AG04450 (cell line): ENCODE results near the gene PCDHGB7. TPM values are rescaled to one million over a fixed set of nuclear protein-coding genes. Genes with fewer than 3 reads are reported as not detected.
A peak's percentile ranks its signal among the peaks of the same experiment; 100 is the strongest.
"Not testable (repeated sequence)": the region's sequence is repeated elsewhere in the genome, so short reads cannot be mapped to it uniquely, and the experiment has no call there.

Experiments
- CTCF ChIA-PET: fragments of 300-600, 350-600 bp; formaldehyde crosslinking; extraction: SDS; loops from one replicate; lab custom pipeline; 2022; ENCODE audit warnings: antibody characterized with exemption, inconsistent platforms; lab: Charles Lee
- POLR2A ChIA-PET: fragments of 350-600 bp; formaldehyde crosslinking; extraction: SDS; loops from one replicate; lab custom pipeline; 2021; ENCODE audit warnings: antibody characterized with exemption, inconsistent platforms; lab: Yijun Ruan, JAX
- DNase-seq: peaks from one replicate; pipeline ENCODE4 v3.0.0-alpha.2; 2011; ENCODE audit warnings: low read depth, low spot score
- H3K27ac ChIP-seq: one replicate; pipeline ENCODE4 v1.5.1; 2012; ENCODE audit warnings: low read depth, low read length, control low read depth
- H3K27me3 ChIP-seq: one replicate; pipeline ENCODE4 v1.6.0; 2012; ENCODE audit warnings: low read length; ENCODE audit not compliant: control insufficient read depth, insufficient read depth
- H3K4me3 ChIP-seq: 2 replicates; pipeline ENCODE4 v1.5.1; 2011; ENCODE audit warnings: mild to moderate bottlenecking, low read depth, low read length, control low read depth
- H3K9me3 ChIP-seq: 2 replicates; pipeline ENCODE4 v1.5.1; 2012; ENCODE audit warnings: low read length; ENCODE audit not compliant: control insufficient read depth, insufficient read depth
- CTCF ChIP-seq: IDR thresholded peaks from 2 replicates; pipeline ENCODE4 v1.5.1; 2011; ENCODE audit warnings: low read depth, low read length, control low read depth, inconsistent platforms
- polyA plus RNA-seq: library from polyadenylated mRNA; depleted of rRNA; stranded (reverse); fragments of >200 nt; gene quantifications from 2 replicates; pipeline ENCODE4 v1.2.3, GENCODE V29; 2011

PCDHGB7 gene
- polyA plus RNA-seq, 1 experiment = 17.0 TPM

- H3K27ac ChIP-seq = no peak overlapping the region
- H3K27me3 ChIP-seq = no peaks in the 10 kb centered on the region
- H3K9me3 ChIP-seq = peaks cover 62% of the 10 kb centered on the region
- H3K4me3 ChIP-seq = peak overlapping the region; percentile 58
- POLR2A ChIA-PET = interaction anchor here (0.9 to 1.8 kb wide), 3 partner anchors 111 to 151 kb away, joined by 3 to 5 read pairs (median 4); no protein-coding TSS in a partner anchor
- CTCF ChIA-PET = interaction anchor here (0.7 to 5.0 kb wide), 23 partner anchors 11 to 155 kb away, joined by 3 to 178 read pairs (median 4); partner anchors contain the start of genes PCDHGA12, PCDHGA9, PCDHGB1 and PCDHGB3
- no peak for DNase-seq
- TF ChIP-seq CTCF = no peak
These were observed 3.9 kb upstream of the PCDHGB7 start for GRCh38 chr5:141413540-141414069.

GRCh38 chr5:141414548-141415274 lies 2.8 kb upstream of the PCDHGB7 start:
- POLR2A ChIA-PET, H3K27me3 ChIP-seq, H3K4me3 ChIP-seq, DNase-seq, H3K27ac ChIP-seq: not testable (repeated sequence)
- CTCF ChIA-PET = interaction anchor here (0.9 to 5.0 kb wide), 6 partner anchors 15 to 149 kb away, joined by 3 to 178 read pairs (median 20); partner anchors contain the start of genes PCDHGA12 and PCDHGB3
- H3K9me3 ChIP-seq = peaks cover 63% of the 10 kb centered on the region

- POLR2A ChIA-PET = not testable (repeated sequence)
These were observed 2.2 kb upstream of the PCDHGB7 start for GRCh38 chr5:141415275-141415618.

GRCh38 chr5:141419074-141419880 lies 1.8 kb downstream of the PCDHGB7 start:
- CTCF ChIA-PET = interaction anchor here (0.6 to 7.6 kb wide), 3 partner anchors 19 to 144 kb away, joined by 3 to 107 read pairs (median 106); no protein-coding TSS in a partner anchor
- POLR2A ChIA-PET = interaction anchor here (0.6 kb wide), 1 partner anchor 99 kb away, joined by 4 read pairs; no protein-coding TSS in a partner anchor

More at GRCh38 chr5:141415275-141415618, 2.2 kb upstream of the PCDHGB7 start:
- not testable (repeated sequence) for H3K27ac ChIP-seq, DNase-seq, H3K27me3 ChIP-seq, H3K4me3 ChIP-seq
- CTCF ChIA-PET = interaction anchor here (4.8 to 7.6 kb wide), 2 partner anchors 143 to 148 kb away, joined by 106 to 107 read pairs; no protein-coding TSS in a partner anchor
- H3K9me3 ChIP-seq = peaks cover 61% of the 10 kb centered on the region

GRCh38 chr5:141420855-141421488 lies 3.5 kb downstream of the PCDHGB7 start, which contains the start of gene PCDHGA11:
TSS of gene PCDHGA11 (plus strand) at chr5:141421051. CDS start at chr5:141421228, 177 bp downstream.
- no peak for DNase-seq
- ChIA-PET POLR2A (interaction anchor here (1.0 kb wide), 1 partner anchor 54 kb away, joined by 4 read pairs; no protein-coding TSS in a partner anchor), CTCF (interaction anchor here (0.7 to 7.6 kb wide), 13 partner anchors 9 to 146 kb away, joined by 3 to 106 read pairs (median 5); partner anchors contain the start of genes PCDHGA10, PCDHGA12, PCDHGB3 and PCDHGC3)
- H3K27me3 ChIP-seq = no peaks in the 10 kb centered on the region
- TF ChIP-seq CTCF = peak; percentile 54
- peak within 1 kb of the TSS; percentile 50 for H3K4me3 ChIP-seq
- peak within 1 kb of the TSS; percentile 39 for H3K27ac ChIP-seq
- peaks cover 60% of the 10 kb centered on the region for H3K9me3 ChIP-seq

More at GRCh38 chr5:141419074-141419880, 1.8 kb downstream of the PCDHGB7 start:
- peaks cover 69% of the 10 kb centered on the region for H3K9me3 ChIP-seq
- H3K27me3 ChIP-seq = no peaks in the 10 kb centered on the region
- TF ChIP-seq CTCF = no peak
- no peak for DNase-seq
- no peak overlapping the region for H3K4me3 ChIP-seq
- no peak overlapping the region for H3K27ac ChIP-seq
